Psoas muscle (tissue), 8 donors: Measurements from ENCODE around the gene KASH5. TPM values are rescaled to one million over a fixed set of nuclear protein-coding genes. Genes with fewer than 3 reads are reported as not detected.

Experiments
- ATAC-seq, 4 donors: fragments of 200-7000 bp; cut with Tn5 transposase; one replicate each; pipeline ENCODE4 v1.9.1; 2020; ENCODE audit warnings: moderate library complexity in 3 of 4, mild to moderate bottlenecking in 2 of 4
- DNase-seq, 2 donors: peaks; one replicate each; pipeline ENCODE4 v3.0.0-alpha.2; 2020
- H3K27ac ChIP-seq: fragments of 200-600 bp; one replicate; pipeline ENCODE4 v1.8.0; 2022
- H3K27me3 ChIP-seq, 3 donors: fragments of 200-600 bp in 1 of 3; one replicate each; pipeline versions ENCODE4 v1.6.1 to v1.8.0; 2013 to 2022; ENCODE audit warnings: low read length in 2 of 3, mild to moderate bottlenecking in 2 of 3, moderate library complexity in 1 of 3; ENCODE audit not compliant: insufficient read depth in 3 of 3
- H3K36me3 ChIP-seq, 2 donors: fragments of 200-600 bp in 1 of 2; one replicate each; pipeline versions ENCODE4 v1.6.1 to v1.8.0; 2013 to 2022; ENCODE audit warnings: low read depth in 1 of 2, mild to moderate bottlenecking in 1 of 2, moderate library complexity in 1 of 2; ENCODE audit not compliant: insufficient read depth in 1 of 2
- H3K4me1 ChIP-seq: fragments of 200-600 bp; one replicate; pipeline ENCODE4 v1.8.0; 2022
- H3K4me3 ChIP-seq: fragments of 200-600 bp; one replicate; pipeline ENCODE4 v1.8.0; 2022; ENCODE audit warnings: mild to moderate bottlenecking
- H3K9me3 ChIP-seq: fragments of 200-600 bp; one replicate; pipeline ENCODE4 v1.8.0; 2022
- WGBS, 3 donors: extraction: QIAGEN DNeasy Blood & Tissue Kit; methylation state at CpG; one replicate each; pipeline versions ENCODE4 v1.1.6 to v1.1.7; 2013; 5-methylcytosine and 5-hydroxymethylcytosine counted together
- intact Hi-C, 2 donors: fragments of 100-400 bp; cut with DNase I; formaldehyde crosslinking; loops; one replicate each; pipeline versions ENCODE4 v1.11.0 to v1.14.2; 2022
- polyA plus RNA-seq, 3 donors: library from polyadenylated mRNA; stranded (reverse); fragments of 200-250 nt; gene quantifications; one replicate each; pipeline ENCODE4 v1.2.3, GENCODE V29; 2013
- total RNA-seq, 4 donors: library from RNA; stranded (reverse); fragmentation: NEBNext Ultra II Directional in 2 of 4; extraction: Animal tissue kit (Norgen Biotek cat#: 25700) in 2 of 4; gene quantifications; one replicate each; pipeline versions ENCODE4 v1.2.1 to v1.2.4, GENCODE V29; 2021 to 2023
- TF ChIP-seq, protein P1 (sequence below): fragments of 200-600 bp; IDR thresholded peaks from one replicate; pipeline ENCODE4 v1.8.0; 2022; ENCODE audit warnings: antibody characterized with exemption
- donor health status: healthy with polysubstance abuse.
- donor health status: DM: no; HTN: no; CAD: no; lungs with moderate emphysema.
- donor health status: Bipolar disorder and iron deficiency.
- donor health status: healthy.
- donor health status: DM: yes; HTN: yes; CAD: no.
- donor health status: DM: no; HTN: no; CAD: no.
- donor health status: DM: no; HTN: no; CAD: no.
- donor health status: DM: yes; HTN: yes; CAD: no.

The KASH5 gene
- total and polyA plus RNA-seq, 7 donors: not detected

DNA sequence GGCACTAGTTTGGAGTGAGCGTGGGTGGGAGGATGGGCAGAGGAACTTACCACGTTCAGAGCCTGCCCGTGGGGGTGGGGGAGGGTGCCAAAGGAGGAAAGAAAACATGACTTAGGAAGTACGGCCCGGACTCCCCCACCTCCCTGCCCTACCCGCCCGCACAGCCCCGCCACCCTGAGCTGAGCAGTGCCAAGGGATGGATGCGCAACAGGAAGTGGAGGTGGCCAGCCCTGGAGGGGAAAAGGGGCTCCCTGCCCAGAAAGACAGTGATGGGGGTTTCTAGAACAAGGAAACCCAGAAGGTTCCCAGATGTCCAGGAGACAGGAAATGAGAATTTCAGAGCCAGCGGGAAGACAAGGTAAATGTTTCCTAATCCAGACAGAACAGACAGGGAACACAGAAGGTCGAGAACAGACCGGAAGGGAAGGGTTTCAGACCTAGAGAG is 32.1 kb upstream of the KASH5 start:
- H3K4me1 ChIP-seq: no peaks in the 10 kb centered on the region
- intact Hi-C loops: no loop called here

DNA sequence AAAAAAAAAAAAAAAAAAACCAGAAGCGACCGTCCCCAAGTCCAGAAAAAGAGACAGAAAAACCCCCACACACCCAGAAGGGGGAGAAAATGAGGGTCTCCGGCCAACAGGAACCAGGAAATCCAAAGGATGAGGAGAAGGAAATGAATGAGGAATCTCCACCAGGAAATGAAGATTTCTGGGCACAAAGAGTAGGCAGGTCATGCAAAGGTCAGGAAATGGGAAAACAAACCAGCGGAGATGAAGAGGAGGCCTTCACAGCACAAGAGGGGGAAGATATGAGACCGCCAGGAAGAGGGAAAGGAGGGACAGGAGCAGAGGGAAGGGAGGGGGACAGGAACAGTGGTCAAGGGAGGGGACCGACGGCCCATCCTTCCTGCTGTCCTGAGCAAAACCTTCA is 31.7 kb upstream of the KASH5 start:
- H3K27me3 ChIP-seq: no peaks in the 10 kb centered on the region
- intact Hi-C loops: no loop called here
- TF ChIP-seq, protein P1, sequence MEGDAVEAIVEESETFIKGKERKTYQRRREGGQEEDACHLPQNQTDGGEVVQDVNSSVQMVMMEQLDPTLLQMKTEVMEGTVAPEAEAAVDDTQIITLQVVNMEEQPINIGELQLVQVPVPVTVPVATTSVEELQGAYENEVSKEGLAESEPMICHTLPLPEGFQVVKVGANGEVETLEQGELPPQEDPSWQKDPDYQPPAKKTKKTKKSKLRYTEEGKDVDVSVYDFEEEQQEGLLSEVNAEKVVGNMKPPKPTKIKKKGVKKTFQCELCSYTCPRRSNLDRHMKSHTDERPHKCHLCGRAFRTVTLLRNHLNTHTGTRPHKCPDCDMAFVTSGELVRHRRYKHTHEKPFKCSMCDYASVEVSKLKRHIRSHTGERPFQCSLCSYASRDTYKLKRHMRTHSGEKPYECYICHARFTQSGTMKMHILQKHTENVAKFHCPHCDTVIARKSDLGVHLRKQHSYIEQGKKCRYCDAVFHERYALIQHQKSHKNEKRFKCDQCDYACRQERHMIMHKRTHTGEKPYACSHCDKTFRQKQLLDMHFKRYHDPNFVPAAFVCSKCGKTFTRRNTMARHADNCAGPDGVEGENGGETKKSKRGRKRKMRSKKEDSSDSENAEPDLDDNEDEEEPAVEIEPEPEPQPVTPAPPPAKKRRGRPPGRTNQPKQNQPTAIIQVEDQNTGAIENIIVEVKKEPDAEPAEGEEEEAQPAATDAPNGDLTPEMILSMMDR: no peak
- H3K4me1 ChIP-seq: no peaks in the 10 kb centered on the region
- peaks cover 0 to 39% of the 10 kb centered on the region in 2 donors for H3K36me3 ChIP-seq
- H3K4me3 ChIP-seq: peak overlapping the region; percentile 11
- no peak overlapping the region for H3K27ac ChIP-seq
- DNase-seq (no peak), ATAC-seq (no peak)
- H3K9me3 ChIP-seq: no peaks in the 10 kb centered on the region
- WGBS, 3 donors: 60 to 68% (median 62%) methylated on average over 7 of the region's 7 CpGs

More for the DNA sequence above, 32.1 kb upstream of the KASH5 start:
- WGBS, 3 donors: 62 to 65% (median 65%) methylated on average over 12 of the region's 12 CpGs
- H3K4me3 ChIP-seq: no peak overlapping the region
- TF ChIP-seq, protein P1: no peak
- DNase-seq (peak in 1 of 2 donors; percentile 42), ATAC-seq (peak in 1 of 4 donors; percentile 21)
- no peaks in the 10 kb centered on the region for H3K9me3 ChIP-seq
- H3K36me3 ChIP-seq: peaks cover 0 to 43% of the 10 kb centered on the region in 2 donors
- H3K27ac ChIP-seq: no peak overlapping the region
- no peaks in the 10 kb centered on the region for H3K27me3 ChIP-seq

DNA sequence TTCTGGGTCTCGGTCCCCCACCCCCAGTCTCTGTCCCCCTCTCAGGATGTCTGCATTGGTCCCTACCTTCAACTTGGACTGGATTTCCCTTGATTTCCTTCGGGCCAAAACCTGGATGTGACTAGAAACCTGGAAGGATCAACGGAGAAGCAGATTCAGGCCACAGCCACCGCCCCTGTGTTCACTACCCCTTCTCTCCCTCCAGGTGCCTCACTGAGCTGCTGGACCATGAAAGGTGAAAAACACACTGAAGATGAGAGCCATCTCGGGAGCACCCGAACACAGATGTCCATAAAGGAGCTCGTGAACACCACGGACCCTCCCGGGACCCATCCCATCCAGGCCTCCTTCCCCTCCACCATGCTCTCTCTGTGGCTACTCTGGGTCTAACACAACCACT is 30.9 kb upstream of the KASH5 start:
- Histone ChIP-seq H3K9me3 (no peaks in the 10 kb centered on the region), H3K4me1 (no peaks in the 10 kb centered on the region), H3K4me3 (no peak overlapping the region), H3K27ac (no peak overlapping the region), H3K36me3 (peaks cover 0 to 35% of the 10 kb centered on the region in 2 donors), H3K27me3 (no peaks in the 10 kb centered on the region)
- intact Hi-C loops: no loop called here
- DNase-seq: no peak
- WGBS, 3 donors: 71 to 81% (median 80%) methylated on average over 9 of the region's 9 CpGs
- TF ChIP-seq, protein P1: no peak
- no peak for ATAC-seq

DNA sequence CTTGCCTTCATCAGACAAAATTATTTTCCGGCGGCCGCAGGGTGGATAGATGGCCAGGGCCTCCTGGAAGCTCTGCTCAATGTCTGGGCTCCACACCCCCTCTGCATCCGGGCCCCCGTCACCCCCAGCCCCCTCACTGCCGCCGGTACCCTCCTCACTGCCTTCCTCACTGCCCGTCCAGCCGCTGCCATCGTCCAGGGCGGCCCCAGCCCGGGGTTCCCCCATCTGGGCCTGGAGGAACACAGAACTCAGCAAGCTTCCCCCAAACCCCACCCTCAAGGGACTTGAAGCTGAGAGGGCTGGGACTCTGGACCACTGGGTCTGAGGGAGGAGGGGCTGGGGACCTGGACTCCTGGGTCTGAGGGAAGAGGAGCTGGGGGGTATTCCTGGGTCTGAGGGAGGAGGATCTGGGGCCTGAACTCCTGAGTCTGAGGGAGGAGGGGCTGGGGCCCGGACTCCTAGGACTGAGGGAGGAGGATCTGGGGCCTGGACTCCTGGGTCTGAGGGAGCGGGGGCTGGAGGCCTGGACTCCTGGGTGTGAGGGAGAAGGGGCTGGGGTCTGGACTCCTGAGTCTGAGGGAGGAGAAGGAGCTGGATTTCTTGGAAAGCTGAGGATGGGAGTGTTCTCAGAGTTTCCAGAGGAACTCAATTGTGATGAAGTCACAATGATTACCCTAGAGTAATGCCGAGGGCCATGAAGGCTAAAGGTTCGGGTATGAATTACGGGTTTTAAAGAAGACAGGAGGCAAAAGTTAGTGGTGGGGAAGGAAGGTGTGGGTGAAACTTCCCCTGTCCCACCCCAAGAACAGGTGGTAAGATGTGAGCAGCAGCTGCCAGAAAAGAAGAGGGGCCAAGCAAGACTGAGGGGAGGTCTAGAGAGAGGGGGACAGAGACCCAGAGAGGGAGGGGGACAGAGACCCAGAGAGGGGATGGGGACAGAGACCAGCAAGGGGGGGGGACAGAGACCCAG is 27.9 kb upstream of the KASH5 start:
- H3K4me1 ChIP-seq: peaks cover 4% of the 10 kb centered on the region
- H3K27ac ChIP-seq: peak overlapping the region; percentile 23
- DNase-seq: no peak
- no peak for ATAC-seq
- 77% methylated on average over 16 to 17 of the region's 17 CpGs for WGBS, 3 donors
- H3K9me3 ChIP-seq: no peaks in the 10 kb centered on the region
- TF ChIP-seq, protein P1: no peak
- no peaks in the 10 kb centered on the region for H3K27me3 ChIP-seq
- H3K36me3 ChIP-seq: peaks cover 0 to 22% of the 10 kb centered on the region in 2 donors
- intact Hi-C loops: no loop called here
- no peak overlapping the region for H3K4me3 ChIP-seq
